Measurements from ENCODE around the gene GTPBP3. TPM values are rescaled to one million over a fixed set of nuclear protein-coding genes. Genes with fewer than 3 reads are reported as not detected.

The GTPBP3 gene
- total RNA-seq, 4 donors from 2014 or later: 6.7 to 21.3 (median 11.1) TPM

GRCh38 chr19:17305216-17305516, 32.2 kb upstream of the GTPBP3 start:
- H3K36me3 ChIP-seq: no peaks in the 10 kb centered on the region
- ATAC-seq (no peak), DNase-seq (no peak)
- H3K27me3 ChIP-seq: no peaks in the 10 kb centered on the region
- H3K9me3 ChIP-seq: no peaks in the 10 kb centered on the region
- in situ Hi-C loops (cut with MboI; ENCODE audit: low sequenced_read_pairs in 4 of 4): no loop called here
- H3K27ac ChIP-seq: peak overlapping the region; percentile 92 to 94 (median 94)
- intact Hi-C loops (cut with DNase I; ENCODE audit: low total_unique reads): loop anchor here (1.0 kb wide), 3 partner anchors 38 to 230 kb away; partner anchors contain the start of genes BABAM1, HAUS8 and MYO9B
- TF ChIP-seq POLR2A (IDR thresholded peaks at IDR 0.05): no peak
- TF ChIP-seq CTCF (IDR thresholded peaks at IDR 0.05 in 4 of 5, conservative IDR thresholded peaks at IDR 0.05 in 1 of 5): no peak
- H3K4me1 ChIP-seq: peaks cover 38 to 47% of the 10 kb centered on the region in 2 donors
- H3K4me3 ChIP-seq: peak overlapping the region; percentile 64 to 83 (median 72)

- in situ Hi-C loops (cut with MboI; ENCODE audit: low sequenced_read_pairs in 4 of 4): no loop called here
- H3K36me3 ChIP-seq: no peaks in the 10 kb centered on the region
- H3K27me3 ChIP-seq: no peaks in the 10 kb centered on the region
- DNase-seq: peak; percentile 94 to 98
- H3K9me3 ChIP-seq: no peaks in the 10 kb centered on the region
- peak; percentile 69 to 72 for ATAC-seq
- TF ChIP-seq CTCF (IDR thresholded peaks at IDR 0.05 in 4 of 5, conservative IDR thresholded peaks at IDR 0.05 in 1 of 5): peak; percentile 74 to 86 (median 82)
- TF ChIP-seq POLR2A (IDR thresholded peaks at IDR 0.05): peak; percentile 69 to 75
- H3K4me1 ChIP-seq: peaks cover 44 to 52% of the 10 kb centered on the region in 2 donors
- H3K27ac ChIP-seq: peak within 1 kb of the TSS; percentile 92 to 94 (median 94)
- intact Hi-C loops (cut with DNase I; ENCODE audit: low total_unique reads): loop anchor here (1.0 kb wide), 3 partner anchors 38 to 230 kb away; partner anchors contain the start of genes BABAM1, HAUS8 and MYO9B
- peak within 1 kb of the TSS; percentile 64 to 83 (median 72) for H3K4me3 ChIP-seq
Measured at GRCh38 chr19:17305517-17306284, 31.7 kb upstream of the GTPBP3 start, which contains the start of gene MRPL34. Gene MRPL34 (plus strand): TSS chr19:17305872. CDS start chr19:17305893, 21 bp downstream.

- no peaks in the 10 kb centered on the region for H3K9me3 ChIP-seq
- peak overlapping the region; percentile 92 to 94 (median 94) for H3K27ac ChIP-seq
- peak overlapping the region; percentile 64 to 83 (median 72) for H3K4me3 ChIP-seq
- ATAC-seq (no peak), DNase-seq (no peak)
- no peaks in the 10 kb centered on the region for H3K27me3 ChIP-seq
- no peak for TF ChIP-seq CTCF (IDR thresholded peaks at IDR 0.05 in 4 of 5, conservative IDR thresholded peaks at IDR 0.05 in 1 of 5)
- TF ChIP-seq POLR2A (IDR thresholded peaks at IDR 0.05): no peak
- peaks cover 46 to 55% of the 10 kb centered on the region in 2 donors for H3K4me1 ChIP-seq
- intact Hi-C loops (cut with DNase I; ENCODE audit: low total_unique reads) (no loop called here), in situ Hi-C loops (cut with MboI; ENCODE audit: low sequenced_read_pairs in 4 of 4) (no loop called here)
- H3K36me3 ChIP-seq: no peaks in the 10 kb centered on the region
Measured at GRCh38 chr19:17306285-17306714, 31.1 kb upstream of the GTPBP3 start.

- DNase-seq: no peak
- ATAC-seq: no peak
- no peaks in the 10 kb centered on the region for H3K27me3 ChIP-seq
- no peak overlapping the region for H3K4me3 ChIP-seq
- no peaks in the 10 kb centered on the region for H3K9me3 ChIP-seq
- peaks cover 37 to 46% of the 10 kb centered on the region in 2 donors for H3K4me1 ChIP-seq
- TF ChIP-seq CTCF (IDR thresholded peaks at IDR 0.05 in 4 of 5, conservative IDR thresholded peaks at IDR 0.05 in 1 of 5) (no peak), POLR2A (IDR thresholded peaks at IDR 0.05) (no peak)
- H3K27ac ChIP-seq: peak overlapping the region in 3 of 4 donors; percentile 87 to 94 (median 94)
- no peaks in the 10 kb centered on the region for H3K36me3 ChIP-seq
- in situ Hi-C loops (cut with MboI; ENCODE audit: low sequenced_read_pairs in 4 of 4) (no loop called here), intact Hi-C loops (cut with DNase I; ENCODE audit: low total_unique reads) (no loop called here)
Measured at GRCh38 chr19:17307876-17308377, 29.4 kb upstream of the GTPBP3 start.
